NCI-H2171 treated with DMSO at 0.1 percent for 48 hours (cell line): ENCODE data around the gene LANCL2.
"Not testable (repeated sequence)": the region's sequence is repeated elsewhere in the genome, so short reads cannot be mapped to it uniquely, and the experiment has no call there.

Experiments
- DNase-seq: peaks from one replicate; lab custom pipeline; 2025; lab: John Stamatoyannopoulos, UW

Gene LANCL2

GRCh38 chr7:55405856-55406541 lies 40.9 kb downstream of the LANCL2 start:
- DNase-seq: peak; percentile 83

- peak; percentile 81 for DNase-seq
Measured at GRCh38 chr7:55409482-55410225, 44.5 kb downstream of the LANCL2 start.

- DNase-seq: no peak
Measured at GRCh38 chr7:55410667-55411239, 45.6 kb downstream of the LANCL2 start.

- no peak for DNase-seq
Measured at GRCh38 chr7:55411844-55412243, 46.7 kb downstream of the LANCL2 start.

GRCh38 chr7:55413442-55413841 lies 48.3 kb downstream of the LANCL2 start:
- DNase-seq: no peak

GRCh38 chr7:55415173-55415778 lies 50.1 kb downstream of the LANCL2 start:
- peak; percentile 72 for DNase-seq

- DNase-seq: not testable (repeated sequence)
Measured at GRCh38 chr7:55417456-55417855, 52.3 kb downstream of the LANCL2 start.

GRCh38 chr7:55420530-55420929 lies 55.4 kb downstream of the LANCL2 start:
- no peak for DNase-seq

- no peak for DNase-seq
Measured at GRCh38 chr7:55423277-55423711, 58.2 kb downstream of the LANCL2 start.

- DNase-seq: no peak
Measured at GRCh38 chr7:55423891-55424290, 58.8 kb downstream of the LANCL2 start.

- no peak for DNase-seq
Measured at GRCh38 chr7:55425141-55425752, 60.1 kb downstream of the LANCL2 start.

GRCh38 chr7:55426676-55427075 lies 61.5 kb downstream of the LANCL2 start:
- DNase-seq: no peak

- DNase-seq: no peak
Measured at GRCh38 chr7:55427342-55427741, 62.2 kb downstream of the LANCL2 start.

- DNase-seq: peak; percentile 65
Measured at GRCh38 chr7:55427800-55428199, 62.7 kb downstream of the LANCL2 start.

- no peak for DNase-seq
Measured at GRCh38 chr7:55429835-55430499, 64.8 kb downstream of the LANCL2 start.

GRCh38 chr7:55431898-55432297 lies 66.8 kb downstream of the LANCL2 start:
- no peak for DNase-seq

- DNase-seq: no peak
Measured at GRCh38 chr7:55432506-55432905, 67.4 kb downstream of the LANCL2 start.

GRCh38 chr7:55432939-55433784 lies 68.0 kb downstream of the LANCL2 start:
- peak; percentile 72 for DNase-seq

- DNase-seq: no peak
Measured at GRCh38 chr7:55435466-55435865, 70.3 kb downstream of the LANCL2 start.

GRCh38 chr7:55436457-55436856 lies 71.3 kb downstream of the LANCL2 start:
- no peak for DNase-seq

- no peak for DNase-seq
Measured at GRCh38 chr7:55437375-55437774, 72.2 kb downstream of the LANCL2 start.
